Spinal cord (tissue), 10 donors: ENCODE results near the gene EBLN2. TPM values are rescaled to one million over a fixed set of nuclear protein-coding genes. Genes with fewer than 3 reads are reported as not detected.

ENCODE experiments used
- DNase-seq, 6 donors: peaks; one replicate each; pipeline versions ENCODE4 v3.0.0 to v3.0.0-alpha.2; 2013 to 2015; ENCODE audit warnings: low spot score in 6 of 6, low read depth in 4 of 6
- H3K27ac ChIP-seq: one replicate; pipeline ENCODE4 v1.5.1; 2013; ENCODE audit warnings: low read depth, low read length, control low read depth
- H3K27me3 ChIP-seq: one replicate; pipeline ENCODE4 v1.6.1; 2013; ENCODE audit warnings: low read length; ENCODE audit not compliant: control insufficient read depth, insufficient read depth
- H3K36me3 ChIP-seq: one replicate; pipeline ENCODE4 v1.6.1; 2013; ENCODE audit warnings: low read length; ENCODE audit not compliant: control insufficient read depth, insufficient read depth
- H3K4me1 ChIP-seq: one replicate; pipeline ENCODE4 v1.6.1; 2013; ENCODE audit warnings: low read length; ENCODE audit not compliant: control insufficient read depth, insufficient read depth
- H3K4me3 ChIP-seq: one replicate; pipeline ENCODE4 v1.5.1; 2013; ENCODE audit warnings: low read depth, low read length, control low read depth
- H3K9me3 ChIP-seq: one replicate; pipeline ENCODE4 v1.6.1; 2013; ENCODE audit warnings: low read length; ENCODE audit not compliant: control insufficient read depth, insufficient read depth
- WGBS: methylation state at CpG from one replicate; pipeline ENCODE4 v1.1.5; 2013; ENCODE audit warnings: missing lambda C conversion rate; ENCODE audit not compliant: insufficient coverage; 5-methylcytosine and 5-hydroxymethylcytosine counted together
- polyA plus RNA-seq, 2 donors: library from polyadenylated mRNA; unstranded; fragments of 120-200 nt; gene quantifications; one replicate each; pipeline ENCODE4 v1.2.1, GENCODE V29; 2013; ENCODE audit not compliant: insufficient read length in 2 of 2
- total RNA-seq, 2 donors: library from RNA; depleted of rRNA in 1 of 2; stranded (reverse); fragments of 120-200 nt in 1 of 2; fragments of >200 nt in 1 of 2; gene quantifications; one replicate each; pipeline versions ENCODE4 v1.2.3 to v1.2.4, GENCODE V29; 2013 to 2014
- donor health status: healthy.

The EBLN2 gene
- total and polyA plus RNA-seq, 4 donors = 1.3 to 8.5 (median 3.8) TPM

DNA sequence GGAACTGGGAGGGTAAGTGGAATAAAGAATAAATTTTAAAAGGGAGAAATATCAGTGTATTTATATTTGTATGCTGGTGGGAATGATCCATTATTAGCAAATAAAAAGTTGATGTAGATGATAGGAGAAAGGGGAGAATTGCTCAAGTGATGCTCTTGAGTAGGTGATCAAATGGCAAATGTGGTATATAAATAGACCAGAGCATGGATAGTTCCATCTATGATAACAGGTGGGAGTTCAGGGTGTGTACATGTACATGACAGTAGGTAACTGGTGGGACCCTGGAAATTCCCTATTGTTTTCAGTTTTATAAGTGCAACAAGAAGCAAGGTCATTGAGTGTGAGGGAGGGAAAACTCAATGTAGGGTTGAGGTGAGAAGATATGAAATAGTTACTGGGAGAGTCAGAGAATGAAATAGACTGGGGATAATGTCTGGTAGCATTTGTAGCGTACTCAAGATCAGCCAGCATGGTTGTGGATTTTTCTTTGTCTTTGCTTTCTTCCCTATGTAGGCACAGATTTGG is 31.3 kb upstream of the EBLN2 start:
- no peak overlapping the region for H3K4me3 ChIP-seq
- H3K4me1 ChIP-seq = peaks cover 4% of the 10 kb centered on the region
- no peaks in the 10 kb centered on the region for H3K27me3 ChIP-seq
- no peaks in the 10 kb centered on the region for H3K36me3 ChIP-seq
- WGBS = 100% methylated on average over 1 of the region's 1 CpG
- no peak overlapping the region for H3K27ac ChIP-seq
- no peaks in the 10 kb centered on the region for H3K9me3 ChIP-seq
- no peak for DNase-seq

DNA sequence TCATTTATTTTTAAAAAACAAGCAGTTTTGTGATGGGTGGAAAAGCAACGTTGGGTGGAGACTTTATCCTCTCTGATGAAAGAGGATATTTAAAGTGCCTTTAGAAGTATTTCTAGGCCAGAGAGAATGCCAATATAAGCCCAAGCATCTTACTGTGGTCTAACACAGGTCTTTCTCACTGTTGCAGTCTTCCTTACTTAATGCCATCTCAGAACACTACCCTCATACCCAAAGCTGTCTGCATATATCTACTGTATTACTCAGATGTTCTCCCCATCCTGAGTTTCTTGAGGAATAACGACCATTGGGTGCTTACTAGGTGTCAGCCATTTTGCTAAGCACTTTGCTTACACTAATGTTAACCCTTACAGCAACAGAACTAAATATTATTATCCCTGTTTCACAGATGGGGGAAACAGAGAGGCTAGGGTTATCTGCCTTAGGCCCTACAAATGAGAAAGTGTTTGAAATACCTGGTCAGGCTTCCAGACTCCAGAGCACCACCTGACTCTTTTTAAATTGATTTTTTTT is 29.8 kb upstream of the EBLN2 start:
- Histone ChIP-seq H3K4me3 (no peak overlapping the region), H3K4me1 (peaks cover 4% of the 10 kb centered on the region), H3K36me3 (no peaks in the 10 kb centered on the region), H3K27ac (no peak overlapping the region), H3K9me3 (no peaks in the 10 kb centered on the region), H3K27me3 (no peaks in the 10 kb centered on the region)
- DNase-seq = no peak
- WGBS = no CpG with 5 or more reads among the region's 2 CpGs

- Histone ChIP-seq H3K36me3 (no peaks in the 10 kb centered on the region), H3K27ac (no peak overlapping the region), H3K27me3 (no peaks in the 10 kb centered on the region), H3K4me1 (no peaks in the 10 kb centered on the region), H3K4me3 (no peak overlapping the region), H3K9me3 (no peaks in the 10 kb centered on the region)
- DNase-seq = peak in 1 of 6 donors; percentile 7
- no CpG with 5 or more reads among the region's 3 CpGs for WGBS
These were observed 24.5 kb upstream of the EBLN2 start for GRCh38 chr3:73036694-73037591.

DNA sequence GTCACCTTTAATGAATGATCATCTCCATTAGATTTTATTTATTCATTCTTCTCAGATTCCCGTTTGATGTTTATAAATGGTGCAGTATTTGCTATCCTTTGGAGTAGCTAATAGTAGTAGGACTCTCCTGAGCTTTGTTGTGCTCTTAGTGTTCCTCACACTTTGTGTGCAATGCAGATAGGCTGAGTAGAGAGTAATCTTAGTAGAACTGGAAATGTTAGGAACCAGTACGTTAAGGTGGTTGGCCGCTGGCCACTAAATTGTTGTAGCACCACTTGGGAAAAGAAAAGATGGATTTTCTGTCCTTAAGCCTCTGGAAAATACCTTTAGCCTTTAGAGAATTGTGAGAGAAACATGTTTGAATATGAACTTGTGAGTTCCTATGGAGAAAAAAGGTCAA is 19.9 kb upstream of the EBLN2 start:
- H3K27ac ChIP-seq = no peak overlapping the region
- H3K4me3 ChIP-seq = no peak overlapping the region
- DNase-seq = no peak
- H3K27me3 ChIP-seq = no peaks in the 10 kb centered on the region
- WGBS = 58% methylated on average over 3 of the region's 3 CpGs
- no peaks in the 10 kb centered on the region for H3K9me3 ChIP-seq
- H3K4me1 ChIP-seq = no peaks in the 10 kb centered on the region
- no peaks in the 10 kb centered on the region for H3K36me3 ChIP-seq

DNA sequence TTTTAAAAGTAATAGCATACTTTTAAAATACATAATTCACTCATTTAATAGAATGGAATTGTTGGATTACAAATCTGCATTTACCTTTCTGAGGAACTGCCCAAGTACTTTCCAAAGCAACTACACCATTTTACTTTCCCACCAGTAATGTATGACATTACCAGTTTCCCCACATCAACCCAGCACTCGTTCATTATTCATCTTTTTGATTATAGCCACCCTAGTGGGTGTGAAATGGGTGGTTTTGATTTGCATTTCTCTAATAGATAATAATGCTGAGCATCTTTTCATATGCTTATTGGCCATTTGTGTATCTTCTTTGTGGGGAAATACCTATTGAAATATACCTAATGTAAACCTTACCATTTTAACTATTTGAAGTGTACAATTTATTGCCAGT is 18.0 kb upstream of the EBLN2 start:
- Histone ChIP-seq H3K27me3 (no peaks in the 10 kb centered on the region), H3K9me3 (no peaks in the 10 kb centered on the region), H3K36me3 (peaks cover 6% of the 10 kb centered on the region), H3K4me3 (no peak overlapping the region), H3K27ac (no peak overlapping the region), H3K4me1 (no peaks in the 10 kb centered on the region)
- no peak for DNase-seq
- no CpG with 5 or more reads among the region's 1 CpG for WGBS

GRCh38 chr3:73045391-73045790 is 16.1 kb upstream of the EBLN2 start:
- no peak for DNase-seq
- H3K36me3 ChIP-seq = peaks cover 6% of the 10 kb centered on the region
- H3K27ac ChIP-seq = no peak overlapping the region
- no CpG with 5 or more reads among the region's 6 CpGs for WGBS
- H3K4me3 ChIP-seq = no peak overlapping the region
- no peaks in the 10 kb centered on the region for H3K9me3 ChIP-seq
- H3K27me3 ChIP-seq = no peaks in the 10 kb centered on the region
- no peaks in the 10 kb centered on the region for H3K4me1 ChIP-seq

- WGBS = no CpG with 5 or more reads among the region's 2 CpGs
- H3K4me1 ChIP-seq = no peaks in the 10 kb centered on the region
- no peak overlapping the region for H3K27ac ChIP-seq
These were observed 15.3 kb upstream of the EBLN2 start for GRCh38 chr3:73046195-73046594.

DNA sequence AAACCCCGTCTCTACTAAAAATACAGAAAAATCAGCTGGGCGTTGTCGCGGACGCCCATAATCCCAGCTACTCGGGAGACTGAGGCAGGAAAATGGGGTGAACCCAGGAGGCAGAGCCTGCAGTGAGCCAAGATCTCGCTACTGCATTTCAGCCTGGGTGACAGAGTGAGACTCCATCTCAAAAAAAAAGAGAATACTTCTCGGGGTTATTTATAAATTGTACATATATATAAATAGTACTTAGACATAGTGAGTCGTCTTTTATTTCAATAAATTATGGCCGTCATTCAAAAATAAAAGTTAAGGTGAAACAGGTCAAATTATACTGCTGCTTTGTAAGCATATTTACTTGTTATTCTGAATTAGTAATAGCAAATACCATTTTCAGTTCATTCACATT is 12.1 kb upstream of the EBLN2 start:
- no peak for DNase-seq
- Histone ChIP-seq H3K27ac (no peak overlapping the region), H3K4me1 (no peaks in the 10 kb centered on the region), H3K4me3 (no peak overlapping the region), H3K9me3 (no peaks in the 10 kb centered on the region), H3K36me3 (peaks cover 6% of the 10 kb centered on the region), H3K27me3 (no peaks in the 10 kb centered on the region)
- 97% methylated on average over 5 of the region's 10 CpGs for WGBS

More at GRCh38 chr3:73046195-73046594, 15.3 kb upstream of the EBLN2 start:
- Histone ChIP-seq H3K27me3 (no peaks in the 10 kb centered on the region), H3K9me3 (no peaks in the 10 kb centered on the region), H3K4me3 (no peak overlapping the region), H3K36me3 (peaks cover 6% of the 10 kb centered on the region)
- no peak for DNase-seq

- no peak for DNase-seq
- peaks cover 5% of the 10 kb centered on the region for H3K36me3 ChIP-seq
- no peaks in the 10 kb centered on the region for H3K4me1 ChIP-seq
- H3K27ac ChIP-seq = no peak overlapping the region
- 40% methylated on average over 1 of the region's 2 CpGs for WGBS
- H3K27me3 ChIP-seq = no peaks in the 10 kb centered on the region
- H3K9me3 ChIP-seq = no peaks in the 10 kb centered on the region
- no peak overlapping the region for H3K4me3 ChIP-seq
These were observed 8.6 kb upstream of the EBLN2 start for GRCh38 chr3:73052857-73053256.

GRCh38 chr3:73055583-73055982 is 5.9 kb upstream of the EBLN2 start:
- 70% methylated on average over 5 of the region's 8 CpGs for WGBS
- no peaks in the 10 kb centered on the region for H3K36me3 ChIP-seq
- no peak overlapping the region for H3K27ac ChIP-seq

More at GRCh38 chr3:73055583-73055982, 5.9 kb upstream of the EBLN2 start:
- Histone ChIP-seq H3K4me1 (no peaks in the 10 kb centered on the region), H3K27me3 (no peaks in the 10 kb centered on the region), H3K4me3 (no peak overlapping the region), H3K9me3 (no peaks in the 10 kb centered on the region)
- DNase-seq = no peak
